GM21528 (cell line): ENCODE measurements around the gene BOLA2.
"Not testable (repeated sequence)": the region's sequence is repeated elsewhere in the genome, so short reads cannot be mapped to it uniquely, and the experiment has no call there.

Experiments
- ATAC-seq: cut with Tn5 transposase; IDR thresholded peaks from one replicate; pipeline ENCODE4 v1.9.1; 2021; ENCODE audit warnings: mild to moderate bottlenecking, moderate library complexity; ENCODE audit not compliant: unreplicated experiment, low FRiP score

The BOLA2 gene

DNA sequence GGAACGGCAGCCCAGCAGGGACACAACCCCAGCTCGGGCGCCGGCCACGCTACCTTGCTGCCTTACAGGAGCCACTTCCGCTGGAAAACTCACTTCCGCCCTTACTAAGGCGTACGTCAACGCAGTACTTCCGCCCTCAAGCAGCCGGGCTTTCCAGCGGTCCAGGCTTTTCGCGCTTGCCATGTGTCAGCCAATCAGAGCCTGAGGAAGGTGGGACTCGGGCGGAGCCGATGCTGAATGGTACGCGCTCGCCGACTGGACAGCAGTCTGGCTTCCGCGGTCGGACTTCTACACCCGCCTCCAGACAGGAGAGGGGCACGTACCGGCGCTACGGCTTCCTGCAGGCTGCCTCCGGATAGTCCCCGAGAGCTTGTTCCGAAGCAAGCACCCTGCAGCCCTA, at the start of gene BOLA2, which contains the start of gene SLX1B:
Gene BOLA2 (minus strand): TSS at position 83 of the 400 bp plus-strand sequence. CDS start 98 bp downstream, outside the sequence.
Gene SLX1B (plus strand): TSS at position 265 of the 400 bp plus-strand sequence.
- ATAC-seq, result peak; percentile 87

DNA sequence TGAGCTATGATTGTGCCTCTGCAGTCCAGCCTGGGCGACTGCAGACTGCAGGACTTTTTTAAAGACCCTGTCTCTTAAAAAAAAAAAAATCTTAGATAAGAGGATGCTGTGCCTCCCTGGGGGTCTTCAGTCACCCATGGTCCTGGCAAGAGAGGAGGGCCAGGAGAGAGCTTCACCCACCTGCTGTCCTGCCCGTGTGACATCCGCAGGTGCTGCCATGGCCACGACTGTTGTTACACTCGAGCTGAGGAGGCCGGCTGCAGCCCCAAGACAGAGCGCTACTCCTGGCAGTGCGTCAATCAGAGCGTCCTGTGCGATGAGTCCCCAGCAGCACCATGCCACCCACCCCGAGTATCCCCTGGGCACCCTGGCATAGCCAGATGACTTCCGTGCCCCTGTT, 28.1 kb upstream of the BOLA2 start:
- not testable (repeated sequence) for ATAC-seq

DNA sequence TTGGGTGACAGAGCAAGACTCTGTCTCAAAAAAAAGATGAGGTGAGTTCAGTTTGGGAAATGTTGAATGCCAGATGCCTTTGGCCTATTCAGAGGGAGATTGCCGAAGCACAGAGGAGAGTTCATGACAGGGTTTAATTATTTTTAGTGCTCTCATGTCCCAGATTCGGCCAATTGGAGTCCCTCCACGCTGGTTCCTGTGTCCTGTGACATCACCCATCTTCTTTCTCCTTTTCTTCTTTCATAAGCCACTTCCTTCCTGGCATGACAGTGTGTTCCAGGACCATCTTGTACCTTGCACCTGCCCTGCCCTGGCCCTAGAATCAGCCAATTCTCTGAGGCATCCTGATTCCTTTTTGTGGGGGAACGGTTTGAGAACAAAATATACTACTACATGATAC, 17.9 kb upstream of the BOLA2 start:
- not testable (repeated sequence) for ATAC-seq

DNA sequence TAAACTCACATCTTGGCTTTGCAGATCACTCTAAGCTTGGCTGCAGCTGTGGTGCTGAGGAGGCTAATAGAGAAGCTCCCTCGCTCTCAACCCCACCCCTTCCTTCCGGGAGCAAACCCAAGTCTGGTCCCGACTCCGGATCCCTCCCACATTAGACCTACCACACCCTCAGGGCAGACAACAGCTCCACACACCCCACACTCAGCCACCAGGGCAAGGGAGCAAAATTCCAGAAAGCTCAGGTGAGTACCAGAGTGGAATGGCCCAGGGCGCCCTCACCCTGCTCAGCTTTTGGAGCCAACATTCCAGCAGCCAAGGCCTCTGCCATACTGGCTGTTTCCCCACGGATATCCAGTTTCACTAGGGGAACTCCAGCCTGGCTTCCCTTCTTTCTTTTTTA, 15.5 kb upstream of the BOLA2 start:
- ATAC-seq, result not testable (repeated sequence)

DNA sequence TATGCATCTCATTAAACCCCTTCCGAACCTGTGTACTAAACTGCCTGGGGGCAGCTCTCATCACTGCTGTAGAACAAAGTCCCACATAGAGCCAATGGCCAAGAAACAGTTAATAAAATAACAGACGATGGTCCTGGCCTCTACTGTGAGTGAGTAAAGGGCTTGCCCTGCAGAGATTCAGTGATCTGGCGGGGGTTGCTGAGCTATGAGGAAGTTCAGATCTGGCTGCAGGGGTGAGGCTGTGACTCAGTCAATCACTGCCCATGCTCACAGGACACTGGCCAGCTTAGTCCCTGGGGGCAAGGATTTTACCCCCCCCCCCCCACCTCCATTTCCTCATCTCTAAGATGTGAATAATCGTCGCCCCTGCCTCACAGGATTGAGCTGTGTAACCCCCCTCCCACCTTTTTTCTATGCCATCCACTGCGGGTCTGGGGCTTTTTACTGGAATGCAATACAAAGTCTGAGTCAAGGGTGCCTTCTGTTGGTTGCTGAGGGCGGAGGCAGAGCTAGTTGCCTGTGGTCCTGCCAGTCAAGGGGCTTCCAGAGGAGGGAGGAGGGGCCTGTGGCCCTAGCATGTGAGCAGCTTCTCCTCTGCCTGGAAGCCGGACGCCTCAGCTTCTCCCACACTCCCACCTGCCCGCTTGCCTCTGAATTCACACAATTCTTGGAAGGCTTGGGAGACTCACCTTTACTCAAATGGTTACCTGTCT, 13.7 kb upstream of the BOLA2 start:
- ATAC-seq, result not testable (repeated sequence)

DNA sequence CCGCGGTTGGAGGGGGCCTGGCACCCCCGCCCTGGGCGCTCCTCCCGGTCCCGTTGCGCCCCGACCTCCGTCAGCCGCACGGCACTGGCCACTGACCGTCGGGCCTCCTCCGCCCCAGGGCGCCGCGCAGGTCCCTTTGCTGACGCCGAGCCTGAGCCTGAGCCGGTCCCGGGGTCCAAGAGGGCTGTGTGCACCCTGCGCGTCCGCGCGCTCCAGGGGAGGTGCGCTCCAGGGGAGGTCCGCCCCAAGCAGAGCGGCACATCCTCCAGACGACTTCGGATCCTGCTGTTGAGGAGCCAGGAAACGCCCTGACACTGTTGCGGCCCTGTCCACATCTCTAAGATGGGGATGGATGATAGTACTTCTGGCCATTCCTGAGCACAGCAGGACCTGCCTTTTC, 12.8 kb upstream of the BOLA2 start:
- not testable (repeated sequence) for ATAC-seq

DNA sequence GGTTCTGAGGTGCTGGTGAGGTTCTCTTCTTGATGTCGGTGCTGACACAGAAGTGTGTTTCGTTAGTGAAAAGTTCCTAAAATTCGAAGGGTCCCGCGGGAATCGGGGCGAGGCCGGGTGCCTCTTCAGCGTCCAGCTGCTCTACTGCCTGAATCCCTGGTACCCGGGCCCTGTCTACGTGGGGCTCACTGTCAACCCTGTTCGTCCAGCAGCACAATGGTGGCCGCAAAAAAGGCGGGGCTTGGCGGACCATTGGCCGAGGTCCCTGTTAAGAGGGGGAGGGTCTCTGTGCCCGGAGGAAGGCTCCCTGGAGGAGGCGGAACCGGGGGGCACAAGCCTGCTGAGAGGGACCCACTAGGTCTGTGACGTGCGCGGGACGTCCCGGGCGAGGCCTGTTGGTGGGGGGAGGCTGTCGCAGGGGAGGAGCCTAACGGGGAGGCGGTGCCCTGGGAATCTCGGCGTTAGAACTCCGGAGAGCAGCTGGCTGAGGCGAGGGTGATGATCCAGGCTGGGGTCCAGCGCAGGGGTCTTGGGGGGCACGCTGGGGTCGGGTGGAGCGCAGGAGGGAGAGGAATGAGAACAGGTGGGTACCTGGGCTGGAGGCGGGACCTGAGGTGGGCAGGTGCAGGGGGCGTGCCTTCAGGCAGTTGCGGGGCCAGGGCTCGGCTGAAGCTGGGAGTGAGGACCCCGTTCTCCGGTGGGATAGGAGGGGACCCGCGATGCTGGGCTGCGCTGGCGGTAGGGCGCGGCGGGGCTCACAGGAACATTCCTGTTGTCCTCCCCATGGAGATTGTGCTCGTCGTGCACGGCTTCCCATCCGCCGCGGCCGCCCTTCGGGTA, 12.1 kb upstream of the BOLA2 start:
- ATAC-seq, result not testable (repeated sequence)

DNA sequence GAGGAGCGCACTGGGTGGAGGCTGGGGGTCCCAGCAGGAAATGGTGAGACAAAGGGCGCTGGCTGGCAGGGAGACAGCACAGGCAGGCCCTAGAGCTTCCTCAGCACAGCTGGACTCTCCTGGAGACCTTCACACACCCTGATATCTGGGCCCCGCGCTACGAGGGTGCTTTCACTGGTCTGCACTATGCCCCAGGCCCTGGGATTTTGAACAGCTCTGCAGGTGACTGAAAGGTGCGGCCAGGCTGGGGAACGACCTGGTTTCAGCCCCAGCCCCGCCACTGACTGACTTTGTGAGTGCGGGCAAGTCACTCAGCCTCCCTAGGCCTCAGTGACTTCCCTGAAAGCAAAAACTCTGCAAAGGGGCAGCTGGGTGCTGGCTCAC, 6.5 kb upstream of the BOLA2 start:
- ATAC-seq, result not testable (repeated sequence)

DNA sequence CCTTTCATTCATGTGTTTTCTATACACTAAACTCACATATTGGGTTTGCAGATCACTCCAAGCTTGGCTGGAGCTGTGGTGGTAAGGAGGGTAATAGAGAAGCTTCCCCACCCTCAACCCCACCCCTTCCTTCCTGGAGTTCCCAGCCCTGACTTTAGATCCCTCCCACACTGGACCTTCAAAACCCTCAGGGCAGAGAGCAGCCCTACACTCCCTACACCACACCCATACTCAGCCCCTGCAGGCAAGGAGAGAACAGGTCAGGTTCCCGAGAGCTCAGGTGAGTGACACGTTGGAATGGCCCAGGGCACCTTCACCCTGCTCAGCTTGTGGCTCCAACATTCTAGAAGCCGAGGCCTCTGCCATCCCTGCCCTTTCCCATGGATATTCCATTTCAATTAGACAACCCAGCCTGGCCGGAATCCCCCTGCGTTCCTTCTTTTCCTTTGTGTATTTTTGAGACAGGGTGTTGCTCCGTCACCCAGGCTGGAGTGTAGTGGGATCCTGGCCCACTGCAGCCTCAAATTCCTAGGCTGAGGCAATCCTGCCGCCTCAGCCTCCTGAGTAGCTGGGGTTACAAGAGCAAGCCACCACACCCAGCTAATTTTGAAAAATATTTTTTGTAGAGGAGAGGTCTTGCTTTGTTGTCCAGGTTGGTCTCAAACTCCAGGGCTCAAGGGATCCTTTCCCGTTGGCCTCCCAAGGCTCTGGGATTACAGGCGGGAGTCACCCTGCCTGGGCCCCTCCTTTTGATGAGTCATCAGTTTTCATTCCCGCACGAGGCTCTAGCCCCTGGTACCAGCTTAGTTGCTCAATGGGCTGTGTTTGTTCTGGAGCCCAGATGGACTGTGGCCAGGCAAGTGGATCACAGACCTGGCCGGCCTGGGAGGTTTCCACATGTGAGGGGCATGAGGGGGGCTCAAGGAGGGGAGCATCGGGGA, 5.8 kb upstream of the BOLA2 start, which contains the start of gene SULT1A4:
Gene SULT1A4 (plus strand): TSS at position 208 of the 941 bp plus-strand sequence. CDS start 1,473 bp downstream, outside the sequence.
- ATAC-seq, result not testable (repeated sequence)

DNA sequence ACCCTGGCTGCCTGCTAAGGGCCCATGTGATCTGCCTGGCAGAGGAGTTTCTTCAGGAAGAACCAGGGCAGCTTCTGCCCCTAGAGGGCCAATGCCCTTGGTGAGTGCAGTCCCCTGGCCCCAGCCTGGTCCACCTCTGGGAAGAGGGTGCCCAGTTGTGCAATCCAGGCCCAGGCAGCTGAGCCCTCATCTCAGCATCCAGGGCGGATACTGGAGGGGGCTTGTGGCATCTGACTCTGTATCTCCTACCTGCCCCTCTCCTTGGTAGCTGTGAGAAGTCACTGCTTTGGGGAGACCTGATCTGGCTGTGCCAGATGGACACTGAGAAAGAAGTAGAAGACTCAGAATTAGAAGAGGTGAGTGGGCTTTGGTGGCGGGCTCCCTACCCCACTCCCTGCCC, 3.5 kb upstream of the BOLA2 start:
- not testable (repeated sequence) for ATAC-seq

DNA sequence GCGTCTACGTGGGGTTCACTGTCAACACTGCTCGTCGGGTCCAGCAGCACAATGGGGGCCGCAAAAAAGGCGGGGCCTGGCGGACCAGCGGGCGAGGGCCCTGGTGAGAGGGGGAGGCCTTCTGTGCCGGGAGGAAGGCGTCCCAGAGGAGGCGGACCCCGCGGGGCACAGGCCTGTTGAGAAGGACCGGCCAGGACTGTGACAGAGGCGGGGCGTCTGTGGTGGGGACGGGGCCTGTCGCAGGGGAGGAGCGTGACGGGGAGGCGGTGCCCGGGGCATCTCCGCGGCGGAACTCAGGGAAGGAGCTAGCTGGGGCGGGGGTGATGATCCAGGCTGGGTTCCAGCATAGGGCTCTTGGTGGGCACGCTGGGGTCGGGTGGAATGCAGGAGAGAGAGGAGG, 677 bp upstream of the BOLA2 start:
- peak; percentile 54 for ATAC-seq

DNA sequence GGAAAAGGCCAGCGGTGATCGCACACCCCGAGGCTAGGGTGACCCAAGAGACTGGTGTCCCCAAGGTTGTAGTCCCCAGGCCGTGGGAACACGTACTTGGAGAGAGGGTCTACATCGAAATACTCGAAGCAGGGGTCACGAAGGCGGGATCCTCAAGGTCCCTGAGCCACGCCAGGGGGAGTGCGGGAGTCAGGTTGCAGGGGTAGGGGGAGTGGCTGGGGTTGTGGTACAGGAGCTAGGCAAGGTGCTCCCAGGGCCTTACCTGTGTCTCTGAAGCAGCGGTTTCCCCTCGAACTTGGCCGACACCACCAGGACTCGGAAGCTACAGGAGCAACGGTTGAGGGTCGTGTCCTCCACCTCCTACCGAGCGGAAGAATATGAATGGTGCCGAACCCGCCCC, 397 bp downstream of the BOLA2 start:
- ATAC-seq, result peak; percentile 25

DNA sequence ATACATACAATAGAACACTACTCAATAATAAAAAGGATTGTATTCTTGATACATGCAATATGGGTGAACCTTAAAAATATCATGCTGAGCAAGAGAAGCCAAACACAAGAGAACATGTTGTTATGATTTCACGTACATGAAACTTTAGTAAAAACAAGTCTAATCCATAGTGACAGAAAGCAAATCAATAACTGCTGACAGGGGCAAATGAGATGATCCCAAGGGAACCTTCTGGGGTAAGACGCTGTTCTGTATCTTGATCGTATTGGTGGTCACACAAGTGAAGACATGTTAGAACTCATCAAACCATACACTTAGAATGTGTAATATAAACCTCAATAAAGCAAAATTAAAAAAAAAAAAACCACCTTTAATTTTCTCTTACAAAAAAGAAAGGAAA, 28.8 kb downstream of the BOLA2 start:
- ATAC-seq, result not testable (repeated sequence)

DNA sequence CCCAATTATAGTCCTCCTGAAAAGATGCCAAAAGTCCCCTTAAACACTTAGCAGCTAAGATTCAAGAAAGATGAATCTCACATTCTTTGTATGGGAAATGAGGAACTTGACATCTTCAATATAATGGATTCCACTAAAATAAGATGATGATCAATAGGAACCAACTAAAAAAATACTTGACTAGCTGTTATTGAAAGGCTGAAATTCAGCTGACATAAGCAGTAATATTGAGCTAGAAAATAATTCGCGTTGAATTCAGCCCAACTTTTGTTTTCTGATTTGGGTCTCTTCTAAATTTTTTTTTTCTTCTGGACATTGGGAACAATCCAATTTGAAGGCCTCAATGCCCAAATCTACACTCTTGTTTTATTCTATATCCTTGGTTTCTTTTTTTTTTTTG, 30.6 kb downstream of the BOLA2 start:
- not testable (repeated sequence) for ATAC-seq

DNA sequence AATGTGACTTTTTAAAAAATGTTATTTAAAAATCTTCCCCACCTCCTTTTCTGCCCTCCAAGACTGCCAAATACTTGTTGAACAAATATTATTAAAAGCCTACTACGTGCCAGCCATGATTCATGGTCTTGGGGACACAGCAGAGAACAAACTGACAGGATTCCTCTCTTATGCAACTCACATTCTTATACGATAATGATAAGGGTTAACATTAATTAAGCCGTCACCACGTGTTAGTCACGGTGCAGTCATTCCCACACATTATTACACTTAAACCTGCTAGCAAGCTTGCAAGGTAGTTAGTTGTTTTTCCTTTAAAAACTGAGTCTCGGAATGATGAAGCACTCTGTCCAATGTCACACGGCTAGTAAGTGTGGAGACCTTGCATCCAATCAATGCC, 48.9 kb downstream of the BOLA2 start:
- not testable (repeated sequence) for ATAC-seq
